Heart right ventricle (tissue), 16 donors: Measurements from ENCODE around the gene PEX14. TPM values are rescaled to one million over a fixed set of nuclear protein-coding genes. Genes with fewer than 3 reads are reported as not detected.

Source experiments
- ATAC-seq, 8 donors: fragments of 200-7000 bp; cut with Tn5 transposase; one replicate each; pipeline ENCODE4 v1.9.1; 2020; ENCODE audit warnings: mild to moderate bottlenecking in 8 of 8, moderate library complexity in 8 of 8, moderate number of reproducible peaks in 1 of 8
- DNase-seq, 2 donors: peaks; one replicate each; pipeline ENCODE4 v3.0.0-alpha.2; 2020
- H3K27ac ChIP-seq, 10 donors: fragments of 200-600 bp; sonication (generic) in 2 of 10; one replicate each; pipeline versions ENCODE4 v1.5.0 to v1.8.0; 2020 to 2022; ENCODE audit warnings: mild to moderate bottlenecking in 3 of 10
- H3K27me3 ChIP-seq, 7 donors: fragments of 200-600 bp; one replicate each; pipeline ENCODE4 v1.8.0; 2021 to 2022; ENCODE audit warnings: mild to moderate bottlenecking in 2 of 7
- H3K36me3 ChIP-seq, 9 donors: fragments of 200-600 bp; sonication (generic) in 1 of 9; one replicate each; pipeline versions ENCODE4 v1.5.0 to v1.8.0; 2020 to 2022; ENCODE audit warnings: mild to moderate bottlenecking in 2 of 9
- H3K4me1 ChIP-seq, 9 donors: fragments of 200-600 bp; sonication (generic) in 1 of 9; one replicate each; pipeline versions ENCODE4 v1.5.0 to v1.8.0; 2020 to 2022; ENCODE audit warnings: mild to moderate bottlenecking in 4 of 9
- H3K4me3 ChIP-seq, 10 donors: fragments of 200-600 bp; sonication (generic) in 2 of 10; one replicate each; pipeline versions ENCODE4 v1.5.0 to v1.8.0; 2020 to 2022; ENCODE audit warnings: mild to moderate bottlenecking in 7 of 10, moderate library complexity in 2 of 10
- H3K9me3 ChIP-seq, 11 donors: fragments of 200-600 bp in 10 of 11; sonication (generic) in 2 of 11; one replicate each; pipeline versions ENCODE4 v1.5.0 to v1.8.0; 2013 to 2022; ENCODE audit warnings: mild to moderate bottlenecking in 2 of 11, control low read depth in 1 of 11, moderate library complexity in 1 of 11
- CTCF ChIP-seq, 9 donors: fragments of 200-600 bp; sonication (generic) in 2 of 9; IDR thresholded peaks; one replicate each; pipeline versions ENCODE4 v1.5.0 to v1.8.0; 2021 to 2022; ENCODE audit warnings: antibody characterized with exemption in 9 of 9, mild to moderate bottlenecking in 5 of 9, moderate library complexity in 1 of 9
- WGBS, 2 donors: extraction: QIAGEN DNeasy Blood & Tissue Kit; methylation state at CpG; one replicate each; pipeline ENCODE4 v1.1.7; 2013; ENCODE audit warnings: inconsistent platforms in 1 of 2; 5-methylcytosine and 5-hydroxymethylcytosine counted together
- intact Hi-C, 10 donors: fragments of 100-400 bp; cut with DNase I; formaldehyde crosslinking; loops; one replicate each; pipeline versions ENCODE4 v1.11.1 to v1.14.2; 2022
- polyA plus RNA-seq, 2 donors: library from polyadenylated mRNA; stranded (reverse); fragments of 200-250 nt; gene quantifications; one replicate each; pipeline ENCODE4 v1.2.3, GENCODE V29; 2013
- total RNA-seq, 10 donors: library from RNA; stranded (reverse); fragmentation: NEBNext Ultra II Directional in 3 of 10; extraction: Animal tissue kit (Norgen Biotek cat#: 25700) in 3 of 10; gene quantifications; one replicate each; pipeline versions ENCODE4 v1.2.1 to v1.2.4, GENCODE V29; 2021 to 2023
- donor health status: Arrhythmogenic right ventricular cardiomyopathy.
- donor health status: ischemic (EF 13 %, LVEDD 7.1; RV severe dilation, severe dysfunction).
- donor health status: healthy with polysubstance abuse.
- donor health status: DM: no; HTN: yes; CAD: no.
- donor health status: DM: no; HTN: no; CAD: no.
- donor health status: ischemic (EF 25% LVEDD 6.9; RV normal size, moderate dysfunction).
- donor health status: ischemic (EF 25% LVEDD 5.7; RV mildly dilated, moderate dysfunction).
- donor health status: healthy.
- donor health status: DM: yes; HTN: yes; CAD: no.
- donor health status: Ischemic cardiomyopathy.
- donor health status: ischemic (EF 35%, LVEDD 5.7; RV mildly dilated, moderate dysfunction).
- donor health status: nonischemic (EF 11% LVEDD 7.7; RV severe dilation, severe dysfunction).
- donor health status: DM: yes; HTN: yes; CAD: no.
- donor health status: PGD.
- donor health status: ischemic (EF 29% LVEDD 5.4; RV normal size, mild dysfunction).
- donor health status: nonischemic (EF 23%, LVEDD 6.1; RV moderate dilation, normal function).

The PEX14 gene
- total and polyA plus RNA-seq, 12 donors, result 17.1 to 31.9 (median 21.1) TPM

- H3K4me3 ChIP-seq, result no peak overlapping the region
- H3K27ac ChIP-seq, result peak overlapping the region in 2 of 10 donors; percentile 12 to 83
- H3K9me3 ChIP-seq, result no peaks in the 10 kb centered on the region
- intact Hi-C loops, result loop anchor here in 7 of 10 donors (5.0 to 10.0 kb wide), 6 partner anchors 134 to 434 kb away; partner anchors contain the start of gene CASZ1 (in 1 of the 7)
- H3K27me3 ChIP-seq, result no peaks in the 10 kb centered on the region
- DNase-seq (no peak), ATAC-seq (peak in 2 of 8 donors; percentile 21 to 63)
- peaks cover 0 to 65% (median 32%) of the 10 kb centered on the region in 9 donors for H3K4me1 ChIP-seq
- H3K36me3 ChIP-seq, result no peaks in the 10 kb centered on the region
- 47 to 51% methylated on average over 12 of the region's 12 CpGs for WGBS, 2 donors
- no peak for TF ChIP-seq CTCF (IDR thresholded peaks at IDR 0.05)
These were observed 36.1 kb downstream of the PEX14 start for GRCh38 chr1:10510520-10511493.

DNA sequence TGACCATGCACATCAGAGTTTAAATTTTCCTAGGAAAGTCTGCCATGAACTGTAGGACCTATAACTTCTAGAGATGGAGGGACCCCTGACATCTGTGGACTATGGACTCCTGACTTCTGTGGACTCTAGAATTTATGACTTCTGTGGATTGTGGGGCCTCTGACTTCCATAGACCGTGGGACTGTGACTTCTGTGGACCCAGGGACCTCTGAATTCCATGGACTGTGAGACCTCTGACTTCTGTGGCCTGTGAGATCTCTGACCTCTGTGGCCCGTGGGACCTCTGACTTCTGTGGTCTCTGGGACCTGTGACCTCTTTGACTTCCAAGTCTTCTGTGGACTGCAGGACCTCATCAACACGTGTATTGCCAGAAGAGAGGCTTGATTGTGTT, 36.7 kb downstream of the PEX14 start:
- 59 to 68% methylated on average over 3 of the region's 3 CpGs for WGBS, 2 donors
- intact Hi-C loops, result loop anchor here in 7 of 10 donors (5.0 to 10.0 kb wide), 6 partner anchors 133 to 433 kb away; partner anchors contain the start of gene CASZ1 (in 1 of the 7)
- no peaks in the 10 kb centered on the region for H3K9me3 ChIP-seq

GRCh38 chr1:10513199-10513598, 38.4 kb downstream of the PEX14 start:
- WGBS, 2 donors, result 93 to 94% methylated on average over 5 of the region's 5 CpGs
- H3K27me3 ChIP-seq, result no peaks in the 10 kb centered on the region
- H3K36me3 ChIP-seq, result no peaks in the 10 kb centered on the region
- intact Hi-C loops, result loop anchor here in 7 of 10 donors (5.0 to 10.0 kb wide), 6 partner anchors 132 to 432 kb away; partner anchors contain the start of gene CASZ1 (in 1 of the 7)
- H3K4me1 ChIP-seq, result peaks cover 3 to 70% (median 36%) of the 10 kb centered on the region in 9 donors
- no peak for TF ChIP-seq CTCF (IDR thresholded peaks at IDR 0.05)
- no peak overlapping the region for H3K4me3 ChIP-seq
- DNase-seq (no peak), ATAC-seq (no peak)
- H3K27ac ChIP-seq, result peak overlapping the region in 1 of 10 donors; percentile 83
- H3K9me3 ChIP-seq, result no peaks in the 10 kb centered on the region

More for the DNA sequence above, 36.7 kb downstream of the PEX14 start:
- peaks cover 2 to 72% (median 32%) of the 10 kb centered on the region in 9 donors for H3K4me1 ChIP-seq
- no peak for TF ChIP-seq CTCF (IDR thresholded peaks at IDR 0.05)
- no peaks in the 10 kb centered on the region for H3K27me3 ChIP-seq
- no peak for ATAC-seq
- DNase-seq, result no peak
- H3K36me3 ChIP-seq, result no peaks in the 10 kb centered on the region
- H3K4me3 ChIP-seq, result no peak overlapping the region
- peak overlapping the region in 1 of 10 donors; percentile 83 for H3K27ac ChIP-seq

GRCh38 chr1:10514490-10515235, 39.9 kb downstream of the PEX14 start:
- Histone ChIP-seq H3K36me3 (no peaks in the 10 kb centered on the region), H3K4me1 (peaks cover 3 to 73% (median 43%) of the 10 kb centered on the region in 9 donors), H3K9me3 (no peaks in the 10 kb centered on the region), H3K4me3 (no peak overlapping the region), H3K27ac (peak overlapping the region in 1 of 10 donors; percentile 55), H3K27me3 (no peaks in the 10 kb centered on the region)
- DNase-seq, result no peak
- ATAC-seq, result peak in 3 of 8 donors; percentile 42 to 53 (median 43)
- WGBS, 2 donors, result 78 to 80% methylated on average over 8 of the region's 8 CpGs
- peak; percentile 28 to 66 (median 59) for TF ChIP-seq CTCF (IDR thresholded peaks at IDR 0.05)
- intact Hi-C loops, result loop anchor here in 8 of 10 donors (2.0 to 10.0 kb wide), 7 partner anchors 24 to 430 kb away; partner anchors contain the start of gene CASZ1 (in 1 of the 8)
